Panc1 (cell line): ENCODE results near the gene CS.

Experiments used
- CTCF ChIP-seq: fragments of 450-650 bp; IDR thresholded peaks from 2 replicates; pipeline ENCODE4 v1.5.1; 2017; ENCODE audit warnings: mild to moderate bottlenecking
- POLR2AphosphoS5 ChIP-seq: IDR thresholded peaks from 2 replicates; pipeline ENCODE4 v1.6.1; 2012; ENCODE audit warnings: mild to moderate bottlenecking, low read depth, low read length, moderate library complexity
- REST ChIP-seq, 2 experiments: IDR thresholded peaks; 2 replicates each; pipeline ENCODE4 v1.6.1; 2011 to 2012; ENCODE audit warnings: low read depth in 2 of 2, control low read depth in 1 of 2, low read length in 1 of 2, mild to moderate bottlenecking in 1 of 2, moderate library complexity in 1 of 2; ENCODE audit not compliant: insufficient read depth in 1 of 2
- SIN3A ChIP-seq: IDR thresholded peaks from 2 replicates; pipeline ENCODE4 v1.6.1; 2012; ENCODE audit warnings: low read depth, mild to moderate bottlenecking, low read length, moderate library complexity, borderline replicate concordance; ENCODE audit not compliant: insufficient read depth
- TCF7L2 ChIP-seq: IDR thresholded peaks from 2 replicates; pipeline ENCODE4 v1.6.1; 2011; ENCODE audit warnings: mild to moderate bottlenecking, low read depth, low read length, inconsistent platforms

GRCh38 chr12:56242986-56243385, 57.1 kb downstream of the CS start:
- TF ChIP-seq REST (IDR thresholded peaks at IDR 0.05; ENCODE audit: insufficient read depth in 1 of 2, low read depth in 2 of 2, low read length in 1 of 2): no peak
- no peak for TF ChIP-seq CTCF
- no peak for TF ChIP-seq TCF7L2
- no peak for TF ChIP-seq POLR2AphosphoS5
- TF ChIP-seq SIN3A: no peak
